ENCODE measurements around the gene MRPL58.
"Not testable (repeated sequence)": the region's sequence is repeated elsewhere in the genome, so short reads cannot be mapped to it uniquely, and the experiment has no call there.

- not testable (repeated sequence) for TF ChIP-seq EZH2phosphoT487, CTCF (IDR thresholded peaks at IDR 0.05)
Measured at GRCh38 chr17:75043789-75044188, 31.3 kb downstream of the MRPL58 start.
